ENCODE measurements around the gene POC1A. TPM values are rescaled to one million over a fixed set of nuclear protein-coding genes. Genes with fewer than 3 reads are reported as not detected.

The POC1A gene
- total RNA-seq, 1 experiment from 2014 or later = 43.0 TPM

GRCh38 chr3:52067526-52067925 is 86.7 kb downstream of the POC1A start:
- H4K20me1 ChIP-seq (ENCODE audit: low read length) = no peaks in the 10 kb centered on the region
- H3K36me3 ChIP-seq (ENCODE audit: low read depth, low read length) = no peaks in the 10 kb centered on the region
- H2AFZ ChIP-seq (ENCODE audit: low read length) = no peak overlapping the region
- no peak for DNase-seq
- peaks cover 9% of the 10 kb centered on the region for H3K4me1 ChIP-seq (ENCODE audit: insufficient read depth, low read length)
- no peak for TF ChIP-seq CTCF (conservative IDR thresholded peaks at IDR 0.05; ENCODE audit: low read depth, low read length)
- TF ChIP-seq EZH2 (IDR thresholded peaks at IDR 0.05; ENCODE audit: low read length, unreplicated experiment) = no peak
- TF ChIP-seq EZH2phosphoT487 (IDR thresholded peaks at IDR 0.05; ENCODE audit: borderline replicate concordance, low read length) = no peak
- no peak overlapping the region for H3K27ac ChIP-seq (ENCODE audit: low read length)
- no peaks in the 10 kb centered on the region for H3F3A ChIP-seq (ENCODE audit: low read length, unreplicated experiment)
- no peaks in the 10 kb centered on the region for H3K9me3 ChIP-seq (ENCODE audit: low read length)
- no peaks in the 10 kb centered on the region for H3K79me2 ChIP-seq (ENCODE audit: low read length)
- intact Hi-C loops (cut with micrococcal nuclease) = no loop called here
- H3K4me3 ChIP-seq (ENCODE audit: low read length) = no peak overlapping the region
- no peaks in the 10 kb centered on the region for H3K9me2 ChIP-seq (replicated peaks; ENCODE audit: low read length)
- no peaks in the 10 kb centered on the region for H3K27me3 ChIP-seq (ENCODE audit: low read length)
- BruUV-seq (replicated peaks) = no TSS peak
- ChIA-PET CTCF (no interaction called here), POLR2A (ENCODE audit: unreplicated experiment) (no interaction called here)
- no peak overlapping the region for H3K4me2 ChIP-seq (ENCODE audit: low read length)
- no peak for ATAC-seq
- H3K9ac ChIP-seq (ENCODE audit: low read length) = no peak overlapping the region

- H3K4me1 ChIP-seq (ENCODE audit: insufficient read depth, low read length) = peaks cover 13% of the 10 kb centered on the region
- H3K9me2 ChIP-seq (replicated peaks; ENCODE audit: low read length) = no peaks in the 10 kb centered on the region
- POLR2A ChIA-PET (ENCODE audit: unreplicated experiment) = no interaction called here
- ATAC-seq (no peak), DNase-seq (no peak)
- no peak overlapping the region for H2AFZ ChIP-seq (ENCODE audit: low read length)
- intact Hi-C loops (cut with micrococcal nuclease) = no loop called here
- H3K27me3 ChIP-seq (ENCODE audit: low read length) = no peaks in the 10 kb centered on the region
- TF ChIP-seq EZH2phosphoT487 (IDR thresholded peaks at IDR 0.05; ENCODE audit: borderline replicate concordance, low read length) = no peak
- TF ChIP-seq EZH2 (IDR thresholded peaks at IDR 0.05; ENCODE audit: low read length, unreplicated experiment) = no peak
- TF ChIP-seq CTCF (conservative IDR thresholded peaks at IDR 0.05; ENCODE audit: low read depth, low read length) = no peak
- no peak overlapping the region for H3K9ac ChIP-seq (ENCODE audit: low read length)
- H3F3A ChIP-seq (ENCODE audit: low read length, unreplicated experiment) = no peaks in the 10 kb centered on the region
- no peak overlapping the region for H3K4me3 ChIP-seq (ENCODE audit: low read length)
- no peak overlapping the region for H3K4me2 ChIP-seq (ENCODE audit: low read length)
- BruUV-seq (replicated peaks) = no TSS peak
- H3K9me3 ChIP-seq (ENCODE audit: low read length) = no peaks in the 10 kb centered on the region
- no peaks in the 10 kb centered on the region for H3K36me3 ChIP-seq (ENCODE audit: low read depth, low read length)
- H4K20me1 ChIP-seq (ENCODE audit: low read length) = no peaks in the 10 kb centered on the region
- H3K79me2 ChIP-seq (ENCODE audit: low read length) = no peaks in the 10 kb centered on the region
- no peak overlapping the region for H3K27ac ChIP-seq (ENCODE audit: low read length)
- CTCF ChIA-PET = interaction anchor here (0.6 kb wide), 1 partner anchor 8 kb away, joined by 3 read pairs; no protein-coding TSS in a partner anchor
Observed at GRCh38 chr3:52067046-52067445, 87.2 kb downstream of the POC1A start.

GRCh38 chr3:52065264-52065756 is 88.9 kb downstream of the POC1A start:
- Histone ChIP-seq H3K36me3 (ENCODE audit: low read depth, low read length) (no peaks in the 10 kb centered on the region), H3K27me3 (ENCODE audit: low read length) (no peaks in the 10 kb centered on the region), H3K4me1 (ENCODE audit: insufficient read depth, low read length) (peaks cover 15% of the 10 kb centered on the region), H3K27ac (ENCODE audit: low read length) (no peak overlapping the region), H3K79me2 (ENCODE audit: low read length) (no peaks in the 10 kb centered on the region), H3K9me2 (replicated peaks; ENCODE audit: low read length) (no peaks in the 10 kb centered on the region), H2AFZ (ENCODE audit: low read length) (no peak overlapping the region), H3F3A (ENCODE audit: low read length, unreplicated experiment) (no peaks in the 10 kb centered on the region), H3K4me2 (ENCODE audit: low read length) (no peak overlapping the region), H3K4me3 (ENCODE audit: low read length) (no peak overlapping the region), H3K9me3 (ENCODE audit: low read length) (no peaks in the 10 kb centered on the region), H3K9ac (ENCODE audit: low read length) (no peak overlapping the region), H4K20me1 (ENCODE audit: low read length) (no peaks in the 10 kb centered on the region)
- ChIA-PET CTCF (no interaction called here), POLR2A (ENCODE audit: unreplicated experiment) (no interaction called here)
- ATAC-seq (no peak), DNase-seq (no peak)
- TF ChIP-seq EZH2phosphoT487 (IDR thresholded peaks at IDR 0.05; ENCODE audit: borderline replicate concordance, low read length) (no peak), CTCF (conservative IDR thresholded peaks at IDR 0.05; ENCODE audit: low read depth, low read length) (no peak), EZH2 (IDR thresholded peaks at IDR 0.05; ENCODE audit: low read length, unreplicated experiment) (no peak)
- no TSS peak for BruUV-seq (replicated peaks)
- intact Hi-C loops (cut with micrococcal nuclease) = no loop called here
